Measurements from ENCODE around the gene NDUFB7.

The NDUFB7 gene

GRCh38 chr19:14520543-14520942, 51.3 kb downstream of the NDUFB7 start:
- DNase-seq (ENCODE audit: low read depth in 2 of 2): no peak

GRCh38 chr19:14519860-14520407, 51.9 kb downstream of the NDUFB7 start:
- no peak for DNase-seq (ENCODE audit: low read depth in 2 of 2)

- no peak for DNase-seq (ENCODE audit: low read depth in 2 of 2)
Measured at GRCh38 chr19:14519245-14519859, 52.5 kb downstream of the NDUFB7 start.

- peak; percentile 35 to 59 for DNase-seq (ENCODE audit: low read depth in 2 of 2)
Measured at GRCh38 chr19:14517840-14518505, 53.9 kb downstream of the NDUFB7 start, which contains the start of gene DNAJB1. Gene DNAJB1, minus strand, starts transcription at chr19:14518397. Its CDS starts 48 bp downstream, at chr19:14518349.

GRCh38 chr19:14517446-14517839, 54.4 kb downstream of the NDUFB7 start:
- no peak for DNase-seq (ENCODE audit: low read depth in 2 of 2)

- no peak for DNase-seq (ENCODE audit: low read depth in 2 of 2)
Measured at GRCh38 chr19:14516746-14517438, 55.0 kb downstream of the NDUFB7 start.
